ENCODE results near the gene TMEM178B. TPM values are rescaled to one million over a fixed set of nuclear protein-coding genes. Genes with fewer than 3 reads are reported as not detected.

The TMEM178B gene
- total and polyA plus RNA-seq, 9 of the 15 experiments (the other 6 are each of a cell fraction or from before 2014, with no cell fraction given): under 0.01 to 0.03 (median 0.01) TPM; not detected in 5

GRCh38 chr7:141123522-141123921, 49.7 kb downstream of the TMEM178B start (continued):
- no peak for TF ChIP-seq ZNF318 (IDR thresholded peaks at IDR 0.05; ENCODE audit: borderline replicate concordance in 1 of 2, low read depth in 1 of 2)
- no peak for TF ChIP-seq ZBTB9 (CRISPR knock-in tag; IDR thresholded peaks at IDR 0.05)
- no peak for TF ChIP-seq MEF2D (tag; conservative IDR thresholded peaks at IDR 0.05; ENCODE audit: low read depth)
- no peak for TF ChIP-seq PHF8 (IDR thresholded peaks at IDR 0.05; ENCODE audit: borderline replicate concordance, low read length)
- TF ChIP-seq C11orf30 (IDR thresholded peaks at IDR 0.05; ENCODE audit: low read depth): no peak
- no peak for TF ChIP-seq PYGO2 (tag; IDR thresholded peaks at IDR 0.05)
- no peak for TF ChIP-seq ZMIZ1 (IDR thresholded peaks at IDR 0.05; ENCODE audit: low read depth in 2 of 2, low read length in 2 of 2)
- no peak for TF ChIP-seq ZBTB5 (IDR thresholded peaks at IDR 0.05)
- TF ChIP-seq CBX3 (IDR thresholded peaks at IDR 0.05; ENCODE audit: borderline replicate concordance in 1 of 2, low read length in 2 of 2): no peak
- no peak for TF ChIP-seq EWSR1 (IDR thresholded peaks at IDR 0.05; ENCODE audit: borderline replicate concordance, low read depth, partially characterized antibody)
